IPS-18a (cell line): ENCODE measurements around the gene TOGARAM1.
"Not testable (repeated sequence)": the region's sequence is repeated elsewhere in the genome, so short reads cannot be mapped to it uniquely, and the experiment has no call there.

Source experiments
- H3K27ac ChIP-seq: one replicate; pipeline ENCODE4 v1.5.1; 2013; ENCODE audit warnings: low read length
- H3K27me3 ChIP-seq: one replicate; pipeline ENCODE4 v1.6.1; 2013; ENCODE audit warnings: mild to moderate bottlenecking, low read length; ENCODE audit not compliant: control insufficient read depth, insufficient read depth
- H3K36me3 ChIP-seq: one replicate; pipeline ENCODE4 v1.6.1; 2013; ENCODE audit warnings: low read depth, low read length; ENCODE audit not compliant: control insufficient read depth
- H3K4me1 ChIP-seq: one replicate; pipeline ENCODE4 v1.6.1; 2013; ENCODE audit warnings: low read depth, low read length; ENCODE audit not compliant: control insufficient read depth
- H3K4me3 ChIP-seq: one replicate; pipeline ENCODE4 v1.5.1; 2013; ENCODE audit warnings: low read length
- H3K9ac ChIP-seq: one replicate; pipeline ENCODE4 v1.6.1; 2013; ENCODE audit warnings: mild to moderate bottlenecking, low read length, moderate library complexity
- H3K9me3 ChIP-seq: one replicate; pipeline ENCODE4 v1.6.1; 2013; ENCODE audit warnings: low read depth, low read length; ENCODE audit not compliant: control insufficient read depth

Gene TOGARAM1

GRCh38 chr14:45070215-45070614, 108.2 kb downstream of the TOGARAM1 start:
- Histone ChIP-seq H3K4me3 (no peak overlapping the region), H3K27me3 (no peaks in the 10 kb centered on the region), H3K9me3 (no peaks in the 10 kb centered on the region), H3K4me1 (no peaks in the 10 kb centered on the region), H3K36me3 (no peaks in the 10 kb centered on the region), H3K27ac (no peak overlapping the region), H3K9ac (no peak overlapping the region)

- no peaks in the 10 kb centered on the region for H3K9me3 ChIP-seq
- H3K4me3 ChIP-seq: no peak overlapping the region
- no peak overlapping the region for H3K27ac ChIP-seq
- no peak overlapping the region for H3K9ac ChIP-seq
- H3K4me1 ChIP-seq: peaks cover 6% of the 10 kb centered on the region
- H3K27me3 ChIP-seq: no peaks in the 10 kb centered on the region
- no peaks in the 10 kb centered on the region for H3K36me3 ChIP-seq
These were observed 110.1 kb downstream of the TOGARAM1 start for GRCh38 chr14:45072126-45072525.

- H3K27me3 ChIP-seq: no peaks in the 10 kb centered on the region
- H3K27ac ChIP-seq: no peak overlapping the region
- no peak overlapping the region for H3K9ac ChIP-seq
- no peaks in the 10 kb centered on the region for H3K36me3 ChIP-seq
- H3K9me3 ChIP-seq: no peaks in the 10 kb centered on the region
- H3K4me1 ChIP-seq: peaks cover 6% of the 10 kb centered on the region
- no peak overlapping the region for H3K4me3 ChIP-seq
These were observed 111.4 kb downstream of the TOGARAM1 start for GRCh38 chr14:45073231-45073879.

- H3K4me1 ChIP-seq: peaks cover 8% of the 10 kb centered on the region
These were observed 116.3 kb downstream of the TOGARAM1 start for GRCh38 chr14:45078323-45078722.

GRCh38 chr14:45080416-45080968, 118.5 kb downstream of the TOGARAM1 start:
- H3K27me3 ChIP-seq, H3K9ac ChIP-seq, H3K9me3 ChIP-seq, H3K27ac ChIP-seq, H3K4me3 ChIP-seq, H3K36me3 ChIP-seq: not testable (repeated sequence)
- H3K4me1 ChIP-seq: peaks cover 14% of the 10 kb centered on the region

More at GRCh38 chr14:45078323-45078722, 116.3 kb downstream of the TOGARAM1 start:
- Histone ChIP-seq H3K9ac (no peak overlapping the region), H3K27me3 (no peaks in the 10 kb centered on the region), H3K36me3 (no peaks in the 10 kb centered on the region), H3K9me3 (no peaks in the 10 kb centered on the region), H3K4me3 (no peak overlapping the region), H3K27ac (no peak overlapping the region)

GRCh38 chr14:45081096-45081495, 119.1 kb downstream of the TOGARAM1 start:
- not testable (repeated sequence) for H3K9ac ChIP-seq, H3K4me3 ChIP-seq, H3K27ac ChIP-seq, H3K27me3 ChIP-seq, H3K36me3 ChIP-seq, H3K9me3 ChIP-seq
- H3K4me1 ChIP-seq: peaks cover 17% of the 10 kb centered on the region

GRCh38 chr14:45082420-45082819, 120.4 kb downstream of the TOGARAM1 start:
- no peak overlapping the region for H3K27ac ChIP-seq
- H3K36me3 ChIP-seq: no peaks in the 10 kb centered on the region
- H3K27me3 ChIP-seq: no peaks in the 10 kb centered on the region
- peaks cover 12% of the 10 kb centered on the region for H3K4me1 ChIP-seq
- H3K4me3 ChIP-seq: no peak overlapping the region
- H3K9ac ChIP-seq: no peak overlapping the region
- no peaks in the 10 kb centered on the region for H3K9me3 ChIP-seq

GRCh38 chr14:45083617-45083975, 121.6 kb downstream of the TOGARAM1 start:
- Histone ChIP-seq H3K36me3 (no peaks in the 10 kb centered on the region), H3K9ac (peak overlapping the region; percentile 49), H3K4me3 (peak overlapping the region; percentile 58), H3K9me3 (no peaks in the 10 kb centered on the region), H3K4me1 (peaks cover 12% of the 10 kb centered on the region), H3K27me3 (no peaks in the 10 kb centered on the region), H3K27ac (no peak overlapping the region)

- Histone ChIP-seq H3K36me3 (no peaks in the 10 kb centered on the region), H3K9me3 (no peaks in the 10 kb centered on the region), H3K4me3 (peak within 1 kb of the TSS; percentile 89), H3K9ac (peak within 1 kb of the TSS; percentile 94), H3K27ac (peak within 1 kb of the TSS; percentile 74), H3K27me3 (no peaks in the 10 kb centered on the region), H3K4me1 (peaks cover 12% of the 10 kb centered on the region)
These were observed 122.2 kb downstream of the TOGARAM1 start, which contains the start of gene PRPF39 for GRCh38 chr14:45083976-45084722. Gene PRPF39 (plus strand): TSS chr14:45084116. CDS start chr14:45095240, 11,124 bp downstream.

- peak overlapping the region; percentile 94 for H3K9ac ChIP-seq
- peaks cover 12% of the 10 kb centered on the region for H3K4me1 ChIP-seq
These were observed 123.0 kb downstream of the TOGARAM1 start for GRCh38 chr14:45084946-45085346.

GRCh38 chr14:45089813-45090212, 127.8 kb downstream of the TOGARAM1 start:
- peaks cover 7% of the 10 kb centered on the region for H3K4me1 ChIP-seq
- H3K9me3 ChIP-seq: no peaks in the 10 kb centered on the region
- H3K27ac ChIP-seq: no peak overlapping the region
- H3K4me3 ChIP-seq: no peak overlapping the region
- no peaks in the 10 kb centered on the region for H3K27me3 ChIP-seq
- H3K9ac ChIP-seq: no peak overlapping the region
- H3K36me3 ChIP-seq: peaks cover 3% of the 10 kb centered on the region

More at GRCh38 chr14:45084946-45085346, 123.0 kb downstream of the TOGARAM1 start:
- Histone ChIP-seq H3K9me3 (no peaks in the 10 kb centered on the region), H3K27ac (peak overlapping the region; percentile 9), H3K36me3 (no peaks in the 10 kb centered on the region), H3K4me3 (peak overlapping the region; percentile 89), H3K27me3 (no peaks in the 10 kb centered on the region)
